ENCODE measurements around the gene DNAH1. TPM values are rescaled to one million over a fixed set of nuclear protein-coding genes. Genes with fewer than 3 reads are reported as not detected.
"Not testable (repeated sequence)": the region's sequence is repeated elsewhere in the genome, so short reads cannot be mapped to it uniquely, and the experiment has no call there.

DNAH1 gene
- polyA plus RNA-seq, 3 donors, result 8.2 to 15.9 (median 13.6) TPM

DNA sequence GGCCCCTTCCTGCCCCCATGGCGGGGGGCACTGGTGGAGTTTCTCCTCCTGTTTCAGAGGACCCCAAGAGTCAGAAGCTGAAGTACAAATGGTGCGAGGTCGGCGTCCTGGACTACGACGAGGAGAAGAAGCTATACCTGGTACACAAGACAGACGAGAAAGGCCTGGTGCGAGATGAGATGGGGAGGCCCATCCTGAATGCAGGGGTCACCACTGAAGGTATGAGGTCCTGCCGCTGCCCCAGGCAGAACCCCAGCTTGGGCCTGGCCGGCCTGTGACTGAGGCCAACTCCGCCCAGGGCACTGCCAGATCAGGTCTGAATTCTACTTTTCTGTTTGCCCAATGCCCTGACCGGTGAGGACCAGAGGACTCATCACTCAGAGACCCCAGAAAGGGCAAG lies 15.0 kb downstream of the DNAH1 start:
- DNase-seq, result no peak

DNA sequence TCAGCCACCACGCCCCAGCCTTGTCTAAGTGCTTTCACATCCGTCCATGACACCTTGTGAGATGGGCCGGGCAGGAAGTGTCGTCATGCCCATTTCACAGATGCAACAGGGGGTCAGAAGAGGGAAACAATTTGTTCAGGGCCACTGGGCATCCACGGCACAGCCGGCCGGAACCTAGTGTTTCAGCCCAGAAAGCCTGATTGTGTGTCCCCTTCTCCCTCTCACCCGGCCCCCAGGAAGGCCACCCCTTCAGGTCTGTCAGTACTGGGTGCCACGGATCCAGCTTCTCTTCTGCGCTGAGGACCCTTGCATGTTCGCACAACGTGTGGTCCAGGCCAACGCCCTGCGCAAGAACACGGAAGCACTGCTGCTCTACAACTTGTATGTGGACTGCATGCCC lies 15.8 kb downstream of the DNAH1 start:
- no peak for DNase-seq

DNA sequence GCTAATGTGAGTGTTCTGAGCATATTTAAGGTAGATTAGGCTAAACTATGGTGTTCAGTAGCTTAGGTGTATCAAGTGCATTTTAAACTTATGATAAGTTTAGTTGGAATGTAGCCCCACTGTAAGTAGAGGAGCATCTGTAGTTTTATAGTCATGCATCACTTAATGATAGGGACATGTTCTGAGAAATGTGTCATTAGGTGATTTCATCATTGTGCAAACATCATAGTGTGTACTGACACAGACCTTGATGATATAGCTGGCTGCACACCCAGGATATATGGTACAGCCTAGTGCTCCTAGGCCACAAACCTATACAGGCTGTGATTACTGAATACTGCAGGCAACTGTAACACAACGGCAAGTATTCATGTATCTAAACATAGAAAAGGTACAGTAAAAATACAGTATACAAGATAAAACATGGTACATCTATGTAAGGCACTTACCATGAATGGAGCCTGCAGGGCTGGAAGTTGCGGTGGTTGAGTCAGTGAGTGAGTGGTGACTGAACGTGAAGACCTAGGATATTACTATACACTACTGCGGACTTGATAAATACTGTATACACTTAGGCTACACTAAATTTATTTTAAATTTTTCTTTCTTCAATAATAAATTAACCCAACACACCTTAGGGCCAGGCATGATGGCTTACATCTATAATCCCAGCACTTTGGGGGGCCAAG lies 17.9 kb downstream of the DNAH1 start:
- no peak for DNase-seq

DNA sequence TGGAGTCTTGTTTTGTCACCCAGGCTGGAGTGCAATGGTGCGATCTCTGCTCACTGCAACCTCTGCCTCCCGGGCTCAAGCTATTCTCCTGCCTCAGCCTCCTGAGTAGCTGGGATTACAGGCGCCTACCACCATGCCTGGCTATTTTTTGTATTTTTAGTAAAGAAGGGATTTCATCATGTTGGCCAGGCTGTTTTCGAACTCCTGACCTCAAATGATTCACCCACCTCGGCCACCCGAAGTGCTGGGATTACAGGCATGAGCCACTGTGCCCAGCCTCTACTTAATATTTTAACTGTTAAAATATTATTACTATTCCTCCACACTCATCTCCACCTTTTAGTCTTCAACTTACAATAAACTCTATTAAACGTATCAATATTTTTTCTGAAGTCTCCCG lies 22.0 kb downstream of the DNAH1 start:
- DNase-seq, result not testable (repeated sequence)

- DNase-seq, result peak; percentile 83
Measured at GRCh38 chr3:52339612-52340011, 23.5 kb downstream of the DNAH1 start.

DNA sequence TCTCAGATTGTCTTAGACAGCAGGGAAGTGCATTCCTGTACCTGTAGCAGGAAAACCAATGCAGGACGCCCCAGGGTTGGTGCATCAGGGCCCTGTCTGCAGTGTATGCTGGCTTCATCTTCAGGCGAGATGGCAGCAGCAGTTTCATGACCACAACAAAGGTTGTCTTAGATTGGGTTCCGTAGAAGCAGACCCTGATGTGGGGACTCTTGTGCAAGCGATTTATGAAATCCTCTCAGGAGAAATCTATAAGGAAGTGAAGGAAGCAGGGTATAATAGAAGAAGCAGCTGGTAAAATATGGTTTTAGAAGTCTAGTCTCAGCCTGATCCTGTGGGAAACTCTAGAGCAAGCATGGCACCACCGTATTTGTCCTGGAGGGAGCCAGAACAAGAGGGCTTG lies 25.0 kb downstream of the DNAH1 start:
- no peak for DNase-seq

DNA sequence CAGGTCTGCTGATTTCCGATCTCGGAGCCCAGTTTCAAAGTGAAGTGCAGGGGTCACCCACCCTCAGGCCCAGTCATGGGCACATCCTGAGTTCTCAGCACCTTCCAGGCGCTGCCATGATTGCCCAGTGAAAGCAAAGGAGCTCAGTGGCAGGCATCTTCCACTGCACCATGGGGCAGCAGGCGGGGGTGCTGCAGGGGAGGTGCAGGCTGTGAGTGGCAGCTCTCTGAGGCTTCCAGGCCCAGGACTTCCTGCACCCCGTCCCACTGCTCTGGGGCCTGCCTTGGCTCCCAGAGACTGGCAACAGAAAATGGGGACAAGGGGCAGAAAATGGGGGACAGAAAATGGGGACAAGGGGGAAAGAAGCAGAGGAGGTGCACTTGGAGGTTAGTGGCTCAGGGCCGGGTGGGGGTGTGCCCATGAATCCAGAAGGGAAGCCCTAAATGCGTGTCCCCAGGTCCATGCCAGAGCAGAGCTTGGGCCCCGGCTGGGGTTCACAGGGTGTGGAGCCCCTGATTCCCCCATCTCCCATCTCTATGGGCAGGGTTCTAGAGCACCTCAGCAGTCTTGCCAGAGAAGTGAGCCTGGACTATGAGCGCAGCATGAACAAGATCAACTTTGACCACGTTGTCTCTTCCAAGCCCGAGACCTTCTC lies 28.0 kb downstream of the DNAH1 start:
- no peak for DNase-seq

GRCh38 chr3:52345521-52346109 lies 29.5 kb downstream of the DNAH1 start:
- DNase-seq, result no peak

DNA sequence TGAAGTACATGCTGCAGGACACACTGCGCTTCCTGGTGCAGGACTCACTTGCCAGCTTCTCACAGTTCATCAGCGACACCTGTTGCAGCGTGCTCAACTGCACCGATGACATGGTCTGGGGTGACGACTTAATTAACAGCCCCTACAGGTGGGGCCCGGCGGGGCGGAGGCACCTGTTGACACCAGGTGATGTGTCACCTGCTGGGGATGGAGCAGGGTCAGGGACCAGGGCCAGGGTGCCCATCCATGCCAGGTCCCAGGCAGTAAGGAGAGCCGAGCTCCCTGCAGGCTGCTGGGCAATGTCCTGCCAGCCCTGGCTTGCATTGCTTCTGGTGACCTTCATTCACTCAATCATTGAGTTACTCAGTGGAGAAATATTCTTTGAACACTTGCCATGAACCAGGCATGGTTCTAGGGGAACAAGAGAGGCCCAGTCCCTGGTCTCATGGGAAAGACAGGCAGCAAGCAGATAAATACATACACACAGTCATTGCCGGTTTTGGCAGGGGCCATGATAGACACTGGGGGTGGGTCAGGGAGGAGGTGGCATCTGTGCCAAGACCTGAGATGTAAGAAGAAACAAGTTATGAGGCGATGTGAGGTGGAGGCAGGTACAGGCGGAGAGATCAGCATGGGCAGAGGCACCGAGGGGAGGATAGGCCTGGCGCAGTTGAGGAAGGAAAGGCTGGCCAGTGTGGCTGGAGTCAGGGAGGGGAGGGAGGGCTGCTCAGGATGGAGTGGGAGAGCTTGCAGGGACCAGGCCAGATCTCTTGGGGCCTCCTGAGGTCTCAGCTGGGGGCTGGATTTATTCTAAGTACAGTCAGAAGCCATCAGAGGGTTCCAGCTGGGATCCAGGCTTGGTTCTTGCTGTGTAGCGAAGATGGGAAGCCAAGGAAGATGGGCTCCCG lies 30.8 kb downstream of the DNAH1 start:
- no peak for DNase-seq

DNA sequence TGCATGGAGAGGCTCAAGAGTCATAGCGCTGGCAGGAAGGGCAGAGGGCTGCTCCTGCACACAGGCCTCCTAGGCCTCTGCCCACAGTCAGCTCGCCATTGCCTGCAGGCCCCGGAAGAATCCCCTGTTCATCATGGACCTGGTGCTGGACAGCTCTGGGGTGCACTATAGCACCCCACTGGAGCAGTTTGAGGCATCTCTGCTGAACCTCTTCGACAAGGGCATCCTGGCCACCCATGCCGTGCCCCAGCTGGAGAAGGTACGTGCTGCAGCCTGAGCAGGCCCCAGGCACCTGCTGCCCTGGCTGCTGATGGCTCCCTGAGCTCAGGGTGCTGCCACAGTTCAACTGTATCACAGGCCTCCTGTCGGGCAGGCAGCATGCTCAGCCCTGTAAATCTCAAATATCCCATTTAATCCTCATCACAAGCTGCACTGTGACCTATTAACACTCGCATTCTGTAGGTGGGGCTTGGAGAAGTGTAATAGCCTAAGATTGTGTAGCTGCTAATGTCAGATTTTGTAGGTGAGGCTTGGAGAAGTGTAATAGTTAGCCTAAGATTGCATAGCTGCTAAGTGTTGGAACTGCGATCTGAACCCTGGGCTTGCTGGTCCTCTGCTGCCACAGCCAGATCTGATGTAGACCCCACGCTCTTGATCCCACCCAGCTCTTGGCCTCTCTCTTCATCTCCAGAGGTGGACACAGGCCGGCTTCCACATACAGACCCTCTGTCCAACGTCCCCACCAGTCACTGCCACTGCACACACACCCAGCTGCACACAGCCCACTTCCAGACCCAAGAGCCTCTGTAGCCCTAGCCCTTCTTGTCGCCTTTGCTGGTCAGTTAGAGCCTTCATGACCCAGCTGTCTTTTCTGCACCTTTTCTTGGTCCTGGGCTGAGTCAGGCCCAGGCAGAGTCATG lies 31.9 kb downstream of the DNAH1 start:
- no peak for DNase-seq

DNA sequence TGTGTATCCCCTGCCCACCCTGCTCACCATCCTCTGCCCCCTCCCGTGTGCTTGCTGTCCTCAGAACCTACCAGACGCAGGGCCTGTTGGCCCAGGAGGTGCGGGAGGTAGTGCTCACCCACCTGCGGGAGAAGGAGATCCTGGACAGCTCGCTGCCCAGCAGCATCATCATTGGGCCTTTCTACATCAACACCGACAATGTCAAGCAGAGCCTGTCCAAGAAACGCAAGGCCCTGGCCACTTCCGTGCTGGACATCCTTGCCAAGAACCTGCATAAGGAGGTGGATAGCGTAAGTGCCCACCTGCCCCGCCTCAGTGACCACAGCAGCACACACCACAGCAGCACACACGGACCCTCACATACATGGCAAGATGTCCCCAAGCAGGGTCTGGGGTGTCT lies 33.0 kb downstream of the DNAH1 start:
- DNase-seq, result no peak

DNA sequence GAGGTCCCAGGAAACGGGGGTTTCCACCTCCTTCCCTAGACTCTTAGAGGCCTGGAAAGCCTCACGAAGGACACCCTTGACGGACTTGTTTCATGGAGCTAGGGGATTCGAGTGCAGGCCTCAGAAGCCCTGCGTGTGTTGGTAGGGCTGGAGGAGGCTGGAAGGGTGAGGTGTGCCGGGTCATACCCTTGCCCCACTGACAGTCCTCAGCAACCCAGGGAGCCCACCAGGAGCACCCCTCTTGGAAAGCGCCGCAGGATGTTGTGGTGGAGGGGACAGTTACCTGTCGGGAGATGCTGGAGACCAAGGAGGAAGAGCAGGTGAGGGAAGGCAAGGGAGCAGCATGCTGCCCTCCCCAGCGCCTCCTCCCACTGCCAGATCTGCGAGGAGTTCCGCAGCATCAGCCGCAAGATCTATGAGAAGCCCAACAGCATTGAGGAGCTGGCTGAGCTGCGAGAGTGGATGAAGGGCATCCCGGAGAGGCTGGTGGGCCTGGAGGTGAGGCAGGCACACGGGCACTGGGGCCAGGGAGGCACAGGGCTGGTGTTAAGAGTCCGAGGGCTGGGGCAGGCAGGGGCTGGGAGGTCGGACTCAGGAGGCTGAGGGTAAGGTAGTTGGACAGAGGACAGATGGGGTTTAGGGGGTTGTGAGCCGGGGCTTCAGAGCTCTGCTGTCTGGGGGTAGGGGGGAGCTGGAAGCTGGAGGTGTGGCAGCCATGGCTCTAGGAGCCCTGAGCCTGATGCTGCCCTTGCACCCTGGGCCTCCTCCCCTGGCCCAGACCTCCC lies 33.7 kb downstream of the DNAH1 start:
- DNase-seq, result no peak

- peak; percentile 69 for DNase-seq
Measured at GRCh38 chr3:52350416-52350815, 34.3 kb downstream of the DNAH1 start.

- no peak for DNase-seq
Measured at GRCh38 chr3:52350981-52351761, 35.1 kb downstream of the DNAH1 start.

DNA sequence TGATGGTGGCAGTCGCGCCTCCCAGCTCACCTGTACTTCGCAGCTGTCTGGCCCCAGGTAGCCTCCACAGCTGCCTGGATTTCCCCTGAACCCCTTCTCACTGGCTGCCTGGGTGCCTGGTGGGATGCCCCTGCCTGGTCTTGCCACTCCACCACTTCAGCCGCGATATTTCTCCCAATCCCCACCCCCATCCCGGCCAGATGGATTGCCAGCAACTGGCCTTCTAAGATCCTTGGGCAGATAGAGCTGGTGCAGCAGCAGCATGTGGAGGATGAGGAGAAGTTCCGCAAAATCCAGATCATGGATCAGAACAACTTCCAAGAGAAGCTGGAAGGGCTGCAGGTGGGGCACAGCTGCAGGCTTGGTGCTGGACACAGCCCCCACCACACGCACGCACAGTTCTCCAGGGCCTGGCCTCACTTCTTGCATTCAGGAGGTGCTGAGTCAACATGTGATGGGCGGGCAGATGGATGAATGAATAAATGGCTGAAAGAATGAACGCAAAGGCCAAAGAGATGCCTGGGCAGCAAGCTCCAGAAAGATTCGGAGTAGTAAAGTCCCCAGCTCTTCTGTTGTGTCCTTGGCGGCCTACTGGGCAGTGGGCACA lies 35.7 kb downstream of the DNAH1 start:
- DNase-seq, result no peak

- no peak for DNase-seq
Measured at GRCh38 chr3:52352566-52352965, 36.4 kb downstream of the DNAH1 start.

DNA sequence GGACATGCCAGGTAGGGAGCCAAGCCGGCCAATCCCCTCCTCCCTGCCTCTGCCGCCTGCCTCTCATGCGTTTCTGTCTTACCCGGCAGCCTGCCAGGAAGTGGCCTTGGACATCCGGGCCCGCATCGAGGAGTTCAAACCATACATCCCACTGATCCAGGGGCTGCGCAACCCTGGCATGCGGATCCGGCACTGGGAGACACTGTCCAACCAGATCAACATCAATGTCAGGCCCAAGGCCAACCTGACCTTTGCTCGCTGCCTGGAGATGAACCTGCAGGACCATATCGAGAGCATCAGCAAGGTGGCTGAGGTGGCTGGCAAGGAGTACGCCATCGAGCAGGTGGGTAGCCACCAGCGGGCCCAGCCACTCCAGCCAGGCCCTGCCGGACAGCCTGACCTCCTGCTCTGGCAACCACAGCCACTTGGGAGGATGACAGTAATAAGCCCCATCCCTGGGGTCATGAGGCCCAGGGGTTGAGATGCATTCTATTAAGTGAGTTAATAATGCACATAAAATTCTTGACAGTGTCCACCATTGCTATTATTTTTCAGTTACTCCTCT lies 37.3 kb downstream of the DNAH1 start:
- no peak for DNase-seq

GRCh38 chr3:52354676-52355075 lies 38.6 kb downstream of the DNAH1 start:
- DNase-seq, result no peak

GRCh38 chr3:52355526-52355925 lies 39.4 kb downstream of the DNAH1 start:
- DNase-seq, result no peak

All from renal pelvis (tissue), 4 donors.